ENCODE measurements around the gene LMO2.

GRCh38 chr11:33940538-33940815, 48.6 kb upstream of the LMO2 start:
- TF ChIP-seq EZH2 (IDR thresholded peaks at IDR 0.05; ENCODE audit: borderline replicate concordance, insufficient read depth, low read depth, low read length, poor library complexity, severe bottlenecking) (no peak), CTCF (IDR thresholded peaks at IDR 0.05) (no peak)
